ENCODE data around the gene SLC12A4.
"Not testable (repeated sequence)": the region's sequence is repeated elsewhere in the genome, so short reads cannot be mapped to it uniquely, and the experiment has no call there.

The SLC12A4 gene
- long read RNA-seq: 0 reads

DNA sequence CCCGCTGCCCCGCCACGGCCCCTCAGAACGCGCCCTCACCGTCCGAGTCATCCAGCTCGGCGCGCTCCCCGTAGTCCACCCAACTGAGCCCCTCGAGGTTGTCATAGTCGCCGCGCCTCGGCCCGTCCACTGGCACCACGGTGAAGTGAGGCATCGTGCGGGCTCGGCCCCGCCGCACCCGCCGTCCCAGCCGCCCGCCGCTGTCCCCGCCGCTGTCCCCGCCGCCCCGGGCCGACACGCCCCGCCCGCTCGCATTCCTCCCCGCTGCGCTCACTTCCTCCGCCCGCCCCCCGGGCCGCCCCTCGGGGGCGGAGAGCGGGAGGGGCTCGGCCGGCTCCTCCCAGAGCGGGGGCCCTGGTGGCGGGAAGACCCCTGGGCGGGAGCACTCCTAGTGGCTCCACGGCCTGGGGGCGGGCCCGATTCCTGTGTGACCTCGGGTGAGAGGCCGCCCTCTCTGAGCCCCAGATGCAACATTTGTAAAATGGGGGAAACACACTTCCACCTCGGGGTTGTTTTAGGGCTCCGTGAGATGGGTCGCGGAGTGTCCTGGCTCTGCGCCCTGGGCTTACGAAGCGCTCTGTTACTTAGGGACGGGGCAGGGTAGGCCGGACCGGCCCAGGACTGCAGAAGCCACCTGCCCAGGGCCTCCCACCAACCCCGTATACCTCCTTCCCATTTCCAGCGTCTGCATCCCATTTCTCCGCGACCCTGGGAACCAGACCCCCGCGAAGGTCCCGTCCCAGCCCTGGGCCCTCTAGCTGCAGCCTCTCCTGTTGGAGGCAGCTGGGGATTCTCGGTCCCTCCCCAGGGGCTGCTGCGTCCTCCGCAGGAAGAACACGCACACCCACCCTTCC, at the start of gene SLC12A4:
Gene SLC12A4, minus strand, starts transcription at position 238 of the 854 bp plus-strand sequence. Its CDS starts 84 bp downstream, at position 154.
- TF ChIP-seq, protein P1, sequence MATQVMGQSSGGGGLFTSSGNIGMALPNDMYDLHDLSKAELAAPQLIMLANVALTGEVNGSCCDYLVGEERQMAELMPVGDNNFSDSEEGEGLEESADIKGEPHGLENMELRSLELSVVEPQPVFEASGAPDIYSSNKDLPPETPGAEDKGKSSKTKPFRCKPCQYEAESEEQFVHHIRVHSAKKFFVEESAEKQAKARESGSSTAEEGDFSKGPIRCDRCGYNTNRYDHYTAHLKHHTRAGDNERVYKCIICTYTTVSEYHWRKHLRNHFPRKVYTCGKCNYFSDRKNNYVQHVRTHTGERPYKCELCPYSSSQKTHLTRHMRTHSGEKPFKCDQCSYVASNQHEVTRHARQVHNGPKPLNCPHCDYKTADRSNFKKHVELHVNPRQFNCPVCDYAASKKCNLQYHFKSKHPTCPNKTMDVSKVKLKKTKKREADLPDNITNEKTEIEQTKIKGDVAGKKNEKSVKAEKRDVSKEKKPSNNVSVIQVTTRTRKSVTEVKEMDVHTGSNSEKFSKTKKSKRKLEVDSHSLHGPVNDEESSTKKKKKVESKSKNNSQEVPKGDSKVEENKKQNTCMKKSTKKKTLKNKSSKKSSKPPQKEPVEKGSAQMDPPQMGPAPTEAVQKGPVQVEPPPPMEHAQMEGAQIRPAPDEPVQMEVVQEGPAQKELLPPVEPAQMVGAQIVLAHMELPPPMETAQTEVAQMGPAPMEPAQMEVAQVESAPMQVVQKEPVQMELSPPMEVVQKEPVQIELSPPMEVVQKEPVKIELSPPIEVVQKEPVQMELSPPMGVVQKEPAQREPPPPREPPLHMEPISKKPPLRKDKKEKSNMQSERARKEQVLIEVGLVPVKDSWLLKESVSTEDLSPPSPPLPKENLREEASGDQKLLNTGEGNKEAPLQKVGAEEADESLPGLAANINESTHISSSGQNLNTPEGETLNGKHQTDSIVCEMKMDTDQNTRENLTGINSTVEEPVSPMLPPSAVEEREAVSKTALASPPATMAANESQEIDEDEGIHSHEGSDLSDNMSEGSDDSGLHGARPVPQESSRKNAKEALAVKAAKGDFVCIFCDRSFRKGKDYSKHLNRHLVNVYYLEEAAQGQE (IDR thresholded peaks at IDR 0.05; ENCODE audit: insufficient replicate concordance, low read depth): no peak
- TF ChIP-seq GABPA (IDR thresholded peaks at IDR 0.05; ENCODE audit: low read depth) (no peak), SPI1 (IDR thresholded peaks at IDR 0.05; ENCODE audit: borderline replicate concordance, low read depth) (no peak), POLR2AphosphoS5 (IDR thresholded peaks at IDR 0.05; ENCODE audit: low read depth) (no peak)
- TF ChIP-seq, protein P2, sequence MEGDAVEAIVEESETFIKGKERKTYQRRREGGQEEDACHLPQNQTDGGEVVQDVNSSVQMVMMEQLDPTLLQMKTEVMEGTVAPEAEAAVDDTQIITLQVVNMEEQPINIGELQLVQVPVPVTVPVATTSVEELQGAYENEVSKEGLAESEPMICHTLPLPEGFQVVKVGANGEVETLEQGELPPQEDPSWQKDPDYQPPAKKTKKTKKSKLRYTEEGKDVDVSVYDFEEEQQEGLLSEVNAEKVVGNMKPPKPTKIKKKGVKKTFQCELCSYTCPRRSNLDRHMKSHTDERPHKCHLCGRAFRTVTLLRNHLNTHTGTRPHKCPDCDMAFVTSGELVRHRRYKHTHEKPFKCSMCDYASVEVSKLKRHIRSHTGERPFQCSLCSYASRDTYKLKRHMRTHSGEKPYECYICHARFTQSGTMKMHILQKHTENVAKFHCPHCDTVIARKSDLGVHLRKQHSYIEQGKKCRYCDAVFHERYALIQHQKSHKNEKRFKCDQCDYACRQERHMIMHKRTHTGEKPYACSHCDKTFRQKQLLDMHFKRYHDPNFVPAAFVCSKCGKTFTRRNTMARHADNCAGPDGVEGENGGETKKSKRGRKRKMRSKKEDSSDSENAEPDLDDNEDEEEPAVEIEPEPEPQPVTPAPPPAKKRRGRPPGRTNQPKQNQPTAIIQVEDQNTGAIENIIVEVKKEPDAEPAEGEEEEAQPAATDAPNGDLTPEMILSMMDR (IDR thresholded peaks at IDR 0.05; ENCODE audit: insufficient read depth, low read length): no peak
- Histone ChIP-seq H3K27ac (replicated peaks) (no peak within 1 kb of the TSS), H3K4me3 (replicated peaks; ENCODE audit: insufficient read depth, low read length) (peak within 1 kb of the TSS; percentile 60), H3K27me3 (ENCODE audit: insufficient read depth, poor library complexity, severe bottlenecking) (no peaks in the 10 kb centered on the region)
- peak; percentile 21 to 59 for DNase-seq (ENCODE audit: low read depth in 1 of 2, low spot score in 1 of 2)

DNA sequence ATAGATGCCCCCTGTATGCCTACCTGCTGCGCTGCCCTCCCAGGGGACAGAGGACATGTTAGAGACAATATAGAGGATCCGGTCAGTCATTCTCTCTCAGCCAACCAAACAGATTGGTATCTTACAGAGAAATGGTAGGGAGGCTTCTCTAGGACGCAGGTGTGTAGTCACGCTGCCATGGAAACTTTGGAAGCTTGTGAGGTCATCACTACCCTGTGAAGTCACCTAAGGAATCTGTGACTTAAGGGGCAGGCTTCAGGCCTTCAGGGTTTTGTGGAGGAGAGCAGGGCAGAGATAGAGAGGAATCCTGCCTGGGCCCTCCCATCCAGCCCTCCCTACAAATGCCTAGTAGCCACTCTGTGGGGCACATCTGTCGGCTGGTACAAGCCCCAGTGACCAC, 47.2 kb upstream of the SLC12A4 start, which contains the start of gene DPEP2NB:
Gene DPEP2NB, minus strand, starts transcription at position 231 of the 400 bp plus-strand sequence. Its CDS starts 141 bp downstream, at position 90.
- no peaks in the 10 kb centered on the region for H3K27me3 ChIP-seq (ENCODE audit: insufficient read depth, poor library complexity, severe bottlenecking)
- DNase-seq (ENCODE audit: low read depth in 1 of 2, low spot score in 1 of 2): no peak
- no peak within 1 kb of the TSS for H3K4me3 ChIP-seq (replicated peaks; ENCODE audit: insufficient read depth, low read length)
- H3K27ac ChIP-seq (replicated peaks): no peak within 1 kb of the TSS
- TF ChIP-seq, protein P1 (IDR thresholded peaks at IDR 0.05; ENCODE audit: insufficient replicate concordance, low read depth): no peak
- TF ChIP-seq, protein P2 (IDR thresholded peaks at IDR 0.05; ENCODE audit: insufficient read depth, low read length): no peak
- TF ChIP-seq SPI1 (IDR thresholded peaks at IDR 0.05; ENCODE audit: borderline replicate concordance, low read depth) (no peak), GABPA (IDR thresholded peaks at IDR 0.05; ENCODE audit: low read depth) (no peak), POLR2AphosphoS5 (IDR thresholded peaks at IDR 0.05; ENCODE audit: low read depth) (no peak)

DNA sequence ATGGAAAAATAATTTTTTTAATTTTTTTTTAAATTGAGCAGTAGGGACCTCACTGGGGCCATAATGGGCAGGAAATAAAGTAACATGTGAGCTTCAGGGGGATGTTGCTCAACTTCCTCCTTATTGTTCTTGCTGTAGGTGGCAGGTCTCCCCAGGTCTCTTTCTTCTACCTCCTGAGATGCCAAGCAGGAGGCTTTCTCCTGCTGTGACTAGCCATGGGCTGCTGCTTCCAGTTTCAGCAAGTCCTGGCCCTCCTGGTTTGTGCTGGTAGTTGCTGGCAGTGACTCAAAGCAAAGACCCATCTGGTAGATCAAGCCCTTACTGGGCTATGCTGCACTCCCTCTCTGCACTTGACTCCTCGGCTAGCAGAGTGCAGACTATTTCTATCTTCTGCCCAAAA, 45.0 kb upstream of the SLC12A4 start:
- DNase-seq (ENCODE audit: low read depth in 1 of 2, low spot score in 1 of 2): peak; percentile 68 to 85
- Histone ChIP-seq H3K27me3 (ENCODE audit: insufficient read depth, poor library complexity, severe bottlenecking) (no peaks in the 10 kb centered on the region), H3K4me3 (replicated peaks; ENCODE audit: insufficient read depth, low read length) (no peak overlapping the region), H3K27ac (replicated peaks) (peak overlapping the region; percentile 77)
- TF ChIP-seq, protein P1 (IDR thresholded peaks at IDR 0.05; ENCODE audit: insufficient replicate concordance, low read depth): no peak
- peak; percentile 43; the same call in 1 of the 2 replicates for TF ChIP-seq GABPA (IDR thresholded peaks at IDR 0.05; ENCODE audit: low read depth)
- TF ChIP-seq, protein P2 (IDR thresholded peaks at IDR 0.05; ENCODE audit: insufficient read depth, low read length): no peak
- no peak for TF ChIP-seq SPI1 (IDR thresholded peaks at IDR 0.05; ENCODE audit: borderline replicate concordance, low read depth)
- 0 out of 2 replicates have a peak, but pooled peaks have one; percentile 43 for TF ChIP-seq POLR2AphosphoS5 (IDR thresholded peaks at IDR 0.05; ENCODE audit: low read depth)

DNA sequence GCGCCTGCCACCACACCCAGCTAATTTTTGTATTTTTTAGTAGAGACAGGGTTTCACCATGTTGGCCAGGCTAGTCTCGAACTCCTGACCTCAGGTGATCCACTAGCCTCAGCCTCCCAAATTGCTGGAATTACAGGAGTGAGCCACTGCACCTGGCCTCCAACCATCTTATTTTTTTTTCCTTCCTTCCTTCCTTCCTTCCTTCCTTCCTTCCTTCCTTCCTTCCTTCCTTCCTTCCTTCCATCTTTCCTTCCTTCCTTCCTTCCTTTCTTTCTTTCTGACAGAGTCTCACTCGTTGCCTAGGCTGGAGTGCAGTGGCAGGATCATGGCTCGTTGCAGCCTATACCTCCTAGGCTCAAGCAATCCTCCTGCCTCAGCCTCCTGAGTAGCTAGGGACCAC, 41.4 kb upstream of the SLC12A4 start:
- not testable (repeated sequence) for DNase-seq (ENCODE audit: low read depth in 1 of 2, low spot score in 1 of 2); H3K4me3 ChIP-seq (replicated peaks; ENCODE audit: insufficient read depth, low read length); H3K27me3 ChIP-seq (ENCODE audit: insufficient read depth, poor library complexity, severe bottlenecking); H3K27ac ChIP-seq (replicated peaks)

All from HL-60 (cell line).